ENCODE results near the gene CAMK1D.

- no peak for TF ChIP-seq POLR2AphosphoS5 (IDR thresholded peaks at IDR 0.05)
- TF ChIP-seq, protein P1, sequence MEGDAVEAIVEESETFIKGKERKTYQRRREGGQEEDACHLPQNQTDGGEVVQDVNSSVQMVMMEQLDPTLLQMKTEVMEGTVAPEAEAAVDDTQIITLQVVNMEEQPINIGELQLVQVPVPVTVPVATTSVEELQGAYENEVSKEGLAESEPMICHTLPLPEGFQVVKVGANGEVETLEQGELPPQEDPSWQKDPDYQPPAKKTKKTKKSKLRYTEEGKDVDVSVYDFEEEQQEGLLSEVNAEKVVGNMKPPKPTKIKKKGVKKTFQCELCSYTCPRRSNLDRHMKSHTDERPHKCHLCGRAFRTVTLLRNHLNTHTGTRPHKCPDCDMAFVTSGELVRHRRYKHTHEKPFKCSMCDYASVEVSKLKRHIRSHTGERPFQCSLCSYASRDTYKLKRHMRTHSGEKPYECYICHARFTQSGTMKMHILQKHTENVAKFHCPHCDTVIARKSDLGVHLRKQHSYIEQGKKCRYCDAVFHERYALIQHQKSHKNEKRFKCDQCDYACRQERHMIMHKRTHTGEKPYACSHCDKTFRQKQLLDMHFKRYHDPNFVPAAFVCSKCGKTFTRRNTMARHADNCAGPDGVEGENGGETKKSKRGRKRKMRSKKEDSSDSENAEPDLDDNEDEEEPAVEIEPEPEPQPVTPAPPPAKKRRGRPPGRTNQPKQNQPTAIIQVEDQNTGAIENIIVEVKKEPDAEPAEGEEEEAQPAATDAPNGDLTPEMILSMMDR (IDR thresholded peaks at IDR 0.05): no peak
- TF ChIP-seq EP300 (IDR thresholded peaks at IDR 0.05; ENCODE audit: low read depth): no peak
- TF ChIP-seq POLR2A (IDR thresholded peaks at IDR 0.05): no peak
Measured at GRCh38 chr10:12699781-12700556, 350.6 kb downstream of the CAMK1D start.
